H1 (cell line): ENCODE results near the gene ERAP2. TPM values are rescaled to one million over a fixed set of nuclear protein-coding genes. Genes with fewer than 3 reads are reported as not detected.
"Not testable (repeated sequence)": the region's sequence is repeated elsewhere in the genome, so short reads cannot be mapped to it uniquely, and the experiment has no call there.

Experiments
- CTCF ChIA-PET: fragments of 300-600 bp; sonication (Branson Sonifier 250); formaldehyde crosslinking; loops from one replicate; lab custom pipeline; 2021; ENCODE audit not compliant: partially characterized antibody; lab: Charles Lee
- POLR2A ChIA-PET: fragments of 300-600 bp; sonication (Branson Sonifier 250); formaldehyde crosslinking; loops from one replicate; lab custom pipeline; 2021; ENCODE audit warnings: inconsistent platforms; ENCODE audit not compliant: partially characterized antibody; lab: Charles Lee
- DNase-seq, 2 experiments: peaks; one replicate each; pipeline versions ENCODE4 v3.0.0 to v3.0.0-alpha.2; 2010 to 2022; ENCODE audit warnings: low spot score in 2 of 2, low read depth in 1 of 2, mixed read lengths in 1 of 2
- FAIRE-seq: peaks from 2 replicates; lab custom pipeline; 2011; peaks lifted over from hg19 to GRCh38; lab: Jason Lieb, UNC
- H2AFZ ChIP-seq: 2 replicates; pipeline ENCODE4 v1.8.1; 2012; ENCODE audit warnings: low read length, inconsistent platforms
- H2AK5ac ChIP-seq: 2 replicates; pipeline ENCODE4 v1.6.1; 2013; ENCODE audit warnings: low read depth, low read length
- H2BK120ac ChIP-seq: replicated peaks from 2 replicates; pipeline ENCODE3; 2013; ENCODE audit warnings: low read depth, low read length, inconsistent platforms
- H2BK12ac ChIP-seq: 2 replicates; pipeline ENCODE4 v1.6.1; 2013; ENCODE audit warnings: low read depth, low read length
- H2BK15ac ChIP-seq: 2 replicates; pipeline ENCODE4 v1.6.1; 2013; ENCODE audit warnings: low read length
- H2BK20ac ChIP-seq: 2 replicates; pipeline ENCODE4 v1.6.1; 2013; ENCODE audit warnings: low read length
- H2BK5ac ChIP-seq: 2 replicates; pipeline ENCODE4 v1.6.1; 2013; ENCODE audit warnings: low read depth, low read length
- H3K14ac ChIP-seq: 2 replicates; pipeline ENCODE4 v1.6.1; 2013; ENCODE audit warnings: inconsistent platforms; ENCODE audit not compliant: insufficient read length
- H3K18ac ChIP-seq: 2 replicates; pipeline ENCODE4 v1.6.1; 2013; ENCODE audit warnings: low read length; ENCODE audit errors: extremely low read depth
- H3K23ac ChIP-seq: 2 replicates; pipeline ENCODE4 v1.6.1; 2013; ENCODE audit warnings: inconsistent platforms; ENCODE audit not compliant: insufficient read length
- H3K23me2 ChIP-seq: 2 replicates; pipeline ENCODE4 v1.6.1; 2013; ENCODE audit warnings: low read depth, low read length
- H3K27ac ChIP-seq: 2 replicates; pipeline ENCODE4 v1.6.1; 2011; ENCODE audit warnings: low read depth, low read length, inconsistent platforms
- H3K27me3 ChIP-seq, 4 experiments: replicated peaks in 1 of 4; 1 replicate in 1 of 4; 2 replicates in 3 of 4; pipeline versions ENCODE4 v1.6.1 to v1.8.1; 2011 to 2013; ENCODE audit warnings: low read length in 3 of 4, mild to moderate bottlenecking in 3 of 4, inconsistent platforms in 2 of 4, mixed read lengths in 2 of 4, moderate library complexity in 1 of 4; ENCODE audit not compliant: control insufficient read depth in 3 of 4, insufficient read depth in 3 of 4; ENCODE audit errors: extremely low read depth in 1 of 4
- H3K36me3 ChIP-seq, 4 experiments: 2 replicates each; pipeline versions ENCODE4 v1.6.1 to v1.8.1; 2011 to 2013; ENCODE audit warnings: mild to moderate bottlenecking in 4 of 4, low read length in 3 of 4, moderate library complexity in 2 of 4, control low read depth in 1 of 4, inconsistent platforms in 1 of 4; ENCODE audit not compliant: insufficient read depth in 4 of 4, control insufficient read depth in 2 of 4
- H3K4ac ChIP-seq: replicated peaks from 2 replicates; pipeline ENCODE3; 2013; ENCODE audit warnings: low read length, low read depth, mixed read lengths, inconsistent platforms; ENCODE audit not compliant: insufficient read length
- H3K4me1 ChIP-seq, 4 experiments: replicated peaks in 1 of 4; 1 replicate in 1 of 4; 2 replicates in 3 of 4; pipeline versions ENCODE4 v1.6.1 to v1.8.1; 2011 to 2013; ENCODE audit warnings: low read length in 3 of 4, inconsistent platforms in 2 of 4, mixed read lengths in 1 of 4; ENCODE audit not compliant: insufficient read depth in 4 of 4, control insufficient read depth in 3 of 4
- H3K4me2 ChIP-seq, 2 experiments: 2 replicates each; pipeline versions ENCODE4 v1.6.1 to v1.8.1; 2011 to 2013; ENCODE audit warnings: low read depth in 2 of 2, low read length in 2 of 2, control low read depth in 1 of 2, inconsistent platforms in 1 of 2, mild to moderate bottlenecking in 1 of 2; ENCODE audit not compliant: insufficient read depth in 1 of 2
- H3K4me3 ChIP-seq, 4 experiments: fragments of 200-600, 300-600 bp in 1 of 4; sonication (generic), shearing (Covaris generic), sonication (Bioruptor Twin) in 1 of 4; 2 replicates each; pipeline versions ENCODE4 v1.5.1 to v1.8.1; 2011 to 2016; ENCODE audit warnings: low read length in 4 of 4, low read depth in 3 of 4, control low read depth in 2 of 4, inconsistent platforms in 2 of 4, mild to moderate bottlenecking in 2 of 4, mixed read lengths in 1 of 4, moderate library complexity in 1 of 4; ENCODE audit not compliant: insufficient read depth in 2 of 4; ENCODE audit errors: extremely low read depth in 1 of 4
- H3K56ac ChIP-seq: replicated peaks from 2 replicates; pipeline ENCODE3; 2013; ENCODE audit warnings: low read depth, mild to moderate bottlenecking, mixed read lengths, low read length, inconsistent platforms; ENCODE audit not compliant: insufficient read length
- H3K79me1 ChIP-seq: 2 replicates; pipeline ENCODE4 v1.6.1; 2013; ENCODE audit warnings: low read depth, low read length, control low read depth
- H3K79me2 ChIP-seq, 2 experiments: 2 replicates each; pipeline versions ENCODE4 v1.6.1 to v1.8.1; 2012 to 2013; ENCODE audit warnings: low read length in 2 of 2, mild to moderate bottlenecking in 2 of 2, inconsistent platforms in 1 of 2; ENCODE audit not compliant: insufficient read depth in 2 of 2, control insufficient read depth in 1 of 2
- H3K9ac ChIP-seq, 4 experiments: replicated peaks in 1 of 4; 1 replicate in 1 of 4; 2 replicates in 3 of 4; pipeline versions ENCODE4 v1.6.1 to v1.8.1; 2011 to 2013; ENCODE audit warnings: low read depth in 3 of 4, low read length in 3 of 4, control low read depth in 2 of 4, mild to moderate bottlenecking in 2 of 4, moderate library complexity in 2 of 4, inconsistent platforms in 1 of 4; ENCODE audit errors: extremely low read depth in 1 of 4
- H3K9me3 ChIP-seq, 2 experiments: 2 replicates each; pipeline versions ENCODE4 v1.6.1 to v1.8.1; 2012 to 2013; ENCODE audit warnings: mild to moderate bottlenecking in 2 of 2, moderate library complexity in 2 of 2, control low read depth in 1 of 2, inconsistent platforms in 1 of 2, low read depth in 1 of 2, low read length in 1 of 2, mixed read lengths in 1 of 2; ENCODE audit not compliant: insufficient read depth in 2 of 2
- H4K20me1 ChIP-seq, 2 experiments: replicated peaks in 1 of 2; 2 replicates each; pipeline versions ENCODE3 to v1.8.1; 2011 to 2013; ENCODE audit warnings: inconsistent platforms in 2 of 2, low read length in 2 of 2, mild to moderate bottlenecking in 1 of 2; ENCODE audit not compliant: insufficient read depth in 2 of 2, control insufficient read depth in 1 of 2
- H4K5ac ChIP-seq: 2 replicates; pipeline ENCODE4 v1.6.1; 2013; ENCODE audit warnings: low read length, low read depth, mixed read lengths, inconsistent platforms; ENCODE audit not compliant: insufficient read length
- H4K8ac ChIP-seq: 2 replicates; pipeline ENCODE4 v1.8.0; 2013; ENCODE audit warnings: mild to moderate bottlenecking, moderate library complexity, low read length, inconsistent platforms; ENCODE audit not compliant: insufficient read depth; ENCODE audit errors: extremely low read depth
- H4K91ac ChIP-seq: replicated peaks from 2 replicates; pipeline ENCODE3; 2013; ENCODE audit warnings: low read length, mixed read lengths, inconsistent platforms; ENCODE audit not compliant: insufficient read length
- WGBS, 2 experiments: shearing (Covaris generic) in 1 of 2; methylation state at CpG; one replicate each; pipeline versions ENCODE4 v1.1.6 to v1.1.7; 2013 to 2015; ENCODE audit warnings: low lambda C conversion rate in 2 of 2, mixed read lengths in 2 of 2, inconsistent platforms in 1 of 2, low coverage in 1 of 2, missing lambda C conversion rate in 1 of 2; ENCODE audit not compliant: insufficient replicate concordance in 2 of 2, insufficient coverage in 1 of 2, insufficient read length in 1 of 2; ENCODE audit errors: extremely low coverage in 1 of 2, missing lambda C conversion rate in 1 of 2; 5-methylcytosine and 5-hydroxymethylcytosine counted together
- polyA plus RNA-seq, 7 experiments: library from polyadenylated mRNA; depleted of rRNA in 3 of 7; stranded (reverse) in 5 of 7; unstranded in 2 of 7; fragments of >200 nt in 5 of 7; fragments of 200-250 nt in 2 of 7; gene quantifications; 1 replicate in 5 of 7; 2 replicates in 1 of 7; 4 replicates in 1 of 7; pipeline versions ENCODE4 v1.2.1 to v1.2.3, GENCODE V29; 2011 to 2013; ENCODE audit warnings: missing spikeins in 2 of 7, mixed read lengths in 2 of 7
- total RNA-seq: library from RNA; stranded (reverse); fragmentation: NEBNext Ultra II Directional; extraction: Animal tissue kit (Norgen Biotek cat#: 25700); gene quantifications from 2 replicates; pipeline ENCODE4 v1.2.1, GENCODE V29; 2021

Gene ERAP2
- total and polyA plus RNA-seq, 2 of the 8 experiments (the other 6 are each of a cell fraction or from before 2014, with no cell fraction given): 0.14 TPM; not detected in 1

DNA sequence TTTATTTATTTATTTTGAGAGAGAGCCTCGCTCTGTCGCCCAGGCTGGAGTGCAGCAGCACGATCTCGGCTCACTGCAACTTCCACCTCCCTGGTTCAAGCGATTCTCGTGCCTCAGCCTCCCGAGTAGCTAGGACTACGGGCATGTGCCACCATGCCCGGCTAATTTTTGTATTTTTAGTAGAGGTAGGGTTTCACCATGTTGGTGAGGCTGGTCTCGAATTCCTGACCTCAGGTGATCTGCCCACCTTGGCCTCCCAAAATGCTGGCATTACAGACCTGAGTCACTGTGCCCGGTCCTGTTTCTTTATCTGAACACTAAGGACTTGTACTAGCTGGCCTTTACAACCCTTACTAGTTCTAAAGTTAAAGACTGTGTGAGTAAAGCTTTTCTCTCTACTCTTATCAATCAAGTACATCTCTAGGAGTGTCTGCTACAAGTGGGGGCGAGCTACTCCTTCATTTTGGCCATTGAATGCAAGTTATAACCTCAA is 723 bp downstream of the ERAP2 start:
- H4K91ac ChIP-seq, FAIRE-seq, H4K5ac ChIP-seq, H3K23ac ChIP-seq, H2BK20ac ChIP-seq, H2BK15ac ChIP-seq, H3K9ac ChIP-seq, H3K56ac ChIP-seq, H3K4me3 ChIP-seq, H2BK12ac ChIP-seq, H3K4me1 ChIP-seq, H3K79me2 ChIP-seq, H3K36me3 ChIP-seq, H3K14ac ChIP-seq, DNase-seq, H3K4ac ChIP-seq, H2AFZ ChIP-seq, H2AK5ac ChIP-seq, H3K27ac ChIP-seq, H2BK120ac ChIP-seq, H4K8ac ChIP-seq, H3K4me2 ChIP-seq, H3K27me3 ChIP-seq, H3K79me1 ChIP-seq, H2BK5ac ChIP-seq, H3K18ac ChIP-seq, H3K23me2 ChIP-seq, H4K20me1 ChIP-seq, POLR2A ChIA-PET, H3K9me3 ChIP-seq: not testable (repeated sequence)
- WGBS, 2 experiments: 89% methylated on average over 12 of the region's 12 CpGs; no CpG with 5 or more reads in 1 of the 2 experiments
- CTCF ChIA-PET: interaction anchor here (1.5 to 2.0 kb wide), 3 partner anchors 9 to 265 kb away, joined by 4 to 19 read pairs (median 6); partner anchors contain the start of gene LIX1
